Neural cell (in vitro differentiated cells): ENCODE measurements around the gene IP6K3. TPM values are rescaled to one million over a fixed set of nuclear protein-coding genes. Genes with fewer than 3 reads are reported as not detected.

ENCODE experiments used
- H2AFZ ChIP-seq: fragments of 200-600, 300-800 bp; sonication (generic), shearing (Covaris generic); 2 replicates; pipeline ENCODE4 v1.6.0; 2014; ENCODE audit warnings: low read depth, mild to moderate bottlenecking, antibody characterized with exemption, low read length, moderate library complexity
- H3F3A ChIP-seq: fragments of 200-600 bp; shearing (Covaris generic); 2 replicates; pipeline ENCODE4 v1.6.1; 2016; ENCODE audit warnings: mild to moderate bottlenecking, moderate library complexity, mixed read lengths, antibody characterized with exemption, low read length; ENCODE audit not compliant: insufficient read depth, poor library complexity, severe bottlenecking
- H3K27ac ChIP-seq: fragments of 200-600, 300-800 bp; sonication (generic), shearing (Covaris generic); 2 replicates; pipeline ENCODE4 v1.5.1; 2014; ENCODE audit warnings: mild to moderate bottlenecking, low read length, moderate library complexity
- H3K27me3 ChIP-seq: fragments of 300-800, 200-600 bp; sonication (generic), shearing (Covaris generic); 2 replicates; pipeline ENCODE4 v1.6.0; 2014; ENCODE audit warnings: mild to moderate bottlenecking, low read depth, low read length, moderate library complexity; ENCODE audit not compliant: insufficient read depth
- H3K36me3 ChIP-seq: fragments of 300-800, 200-600 bp; sonication (generic), shearing (Covaris generic); 2 replicates; pipeline ENCODE4 v1.5.1; 2014; ENCODE audit warnings: mild to moderate bottlenecking, antibody characterized with exemption, low read length, moderate library complexity; ENCODE audit not compliant: insufficient read depth
- H3K4me2 ChIP-seq: fragments of 300-800, 200-600 bp; sonication (generic), shearing (Covaris generic); 2 replicates; pipeline ENCODE4 v1.6.0; 2014; ENCODE audit warnings: mild to moderate bottlenecking, low read length
- H3K4me3 ChIP-seq: fragments of 300-800, 200-600 bp; sonication (generic), shearing (Covaris generic); 2 replicates; pipeline ENCODE4 v1.5.1; 2014; ENCODE audit warnings: mild to moderate bottlenecking, low read length, moderate library complexity
- H3K79me2 ChIP-seq: fragments of 200-600 bp; shearing (Covaris generic); replicated peaks from 2 replicates; pipeline ENCODE4 v1.6.0; 2014; ENCODE audit warnings: mild to moderate bottlenecking, low read length, moderate library complexity; ENCODE audit not compliant: insufficient read depth
- H3K9ac ChIP-seq: fragments of 300-800, 200-600 bp; sonication (generic), shearing (Covaris generic); 2 replicates; pipeline ENCODE4 v1.6.1; 2016; ENCODE audit warnings: mild to moderate bottlenecking, low read length, mixed read lengths
- H3K9me2 ChIP-seq: fragments of 200-600 bp; shearing (Covaris generic); 2 replicates; pipeline ENCODE4 v1.6.1; 2016; ENCODE audit warnings: mild to moderate bottlenecking, low read length, mixed read lengths; ENCODE audit not compliant: insufficient read depth
- H3K9me3 ChIP-seq: fragments of 200-600, 300-800 bp; sonication (generic), shearing (Covaris generic); 2 replicates; pipeline ENCODE4 v1.6.1; 2016; ENCODE audit warnings: mild to moderate bottlenecking, mixed run types, low read length, moderate library complexity, mixed read lengths
- H4K20me1 ChIP-seq: fragments of 200-600 bp; shearing (Covaris generic); 2 replicates; pipeline ENCODE4 v1.6.1; 2016; ENCODE audit warnings: mild to moderate bottlenecking, mixed run types; ENCODE audit not compliant: insufficient read depth
- EP300 ChIP-seq: fragments of 450-650 bp; conservative IDR thresholded peaks from 2 replicates; pipeline ENCODE4 v1.6.1; 2014; ENCODE audit warnings: antibody characterized with exemption, mild to moderate bottlenecking, moderate library complexity; ENCODE audit not compliant: poor library complexity, severe bottlenecking
- EZH2 ChIP-seq: fragments of 200-600, 300-800 bp; shearing (Covaris generic), sonication (generic); IDR thresholded peaks from 2 replicates; pipeline ENCODE4 v1.6.1; 2014; ENCODE audit warnings: antibody characterized with exemption, low read length, borderline replicate concordance, mild to moderate bottlenecking; ENCODE audit not compliant: insufficient read depth, poor library complexity, severe bottlenecking
- MXI1 ChIP-seq: fragments of 450-650 bp; conservative IDR thresholded peaks from 2 replicates; pipeline ENCODE4 v1.6.1; 2014; ENCODE audit warnings: antibody characterized with exemption, mild to moderate bottlenecking; ENCODE audit not compliant: poor library complexity, severe bottlenecking
- POLR2AphosphoS5 ChIP-seq: IDR thresholded peaks from 2 replicates; pipeline ENCODE4 v1.6.1; 2012
- RAD21 ChIP-seq: fragments of 450-650 bp; conservative IDR thresholded peaks from 2 replicates; pipeline ENCODE4 v1.6.1; 2014; ENCODE audit warnings: antibody characterized with exemption, mild to moderate bottlenecking, moderate library complexity
- REST ChIP-seq: IDR thresholded peaks from 2 replicates; pipeline ENCODE4 v1.6.1; 2012; ENCODE audit warnings: borderline replicate concordance
- SMC3 ChIP-seq: fragments of 450-650 bp; conservative IDR thresholded peaks from 2 replicates; pipeline ENCODE4 v1.6.1; 2014; ENCODE audit warnings: antibody characterized with exemption, mild to moderate bottlenecking, moderate library complexity; ENCODE audit not compliant: poor library complexity
- TAF1 ChIP-seq: IDR thresholded peaks from 2 replicates; pipeline ENCODE4 v1.6.1; 2012; ENCODE audit warnings: low read depth
- polyA plus RNA-seq: library from polyadenylated mRNA; depleted of rRNA; stranded (reverse); fragments of >200 nt; gene quantifications from 2 replicates; pipeline ENCODE4 v1.2.3, GENCODE V29; 2014
- TF ChIP-seq, protein P1 (sequence below): fragments of 450-650 bp; IDR thresholded peaks from 2 replicates; pipeline ENCODE4 v1.5.1; 2014; ENCODE audit warnings: antibody characterized with exemption, mild to moderate bottlenecking, moderate library complexity; ENCODE audit not compliant: poor library complexity, severe bottlenecking

The IP6K3 gene
- polyA plus RNA-seq, 1 donor from 2014 or later: not detected

DNA sequence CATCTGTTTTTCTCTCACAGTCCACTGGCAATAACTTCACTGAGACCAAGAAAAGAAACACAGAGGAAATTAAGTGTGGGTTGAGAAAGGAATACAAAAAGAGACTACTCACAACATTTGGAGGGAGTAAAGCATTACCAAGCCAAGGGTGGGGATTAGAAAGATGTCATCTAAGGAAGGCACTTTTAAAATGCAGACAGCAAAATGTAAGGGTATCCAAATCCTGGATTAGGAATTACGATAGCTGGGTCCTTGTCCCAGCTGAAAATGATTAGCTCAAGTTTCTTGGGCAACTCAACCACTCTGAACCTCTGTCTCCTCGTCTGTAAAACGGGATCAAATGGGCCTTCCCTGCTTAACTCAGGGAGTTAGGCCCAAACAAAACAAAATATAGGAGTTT, 40.0 kb upstream of the IP6K3 start:
- H3K9me3 ChIP-seq: no peaks in the 10 kb centered on the region
- H3K4me2 ChIP-seq: no peak overlapping the region
- no peaks in the 10 kb centered on the region for H4K20me1 ChIP-seq
- TF ChIP-seq TAF1: no peak
- TF ChIP-seq EP300: no peak
- TF ChIP-seq, protein P1, sequence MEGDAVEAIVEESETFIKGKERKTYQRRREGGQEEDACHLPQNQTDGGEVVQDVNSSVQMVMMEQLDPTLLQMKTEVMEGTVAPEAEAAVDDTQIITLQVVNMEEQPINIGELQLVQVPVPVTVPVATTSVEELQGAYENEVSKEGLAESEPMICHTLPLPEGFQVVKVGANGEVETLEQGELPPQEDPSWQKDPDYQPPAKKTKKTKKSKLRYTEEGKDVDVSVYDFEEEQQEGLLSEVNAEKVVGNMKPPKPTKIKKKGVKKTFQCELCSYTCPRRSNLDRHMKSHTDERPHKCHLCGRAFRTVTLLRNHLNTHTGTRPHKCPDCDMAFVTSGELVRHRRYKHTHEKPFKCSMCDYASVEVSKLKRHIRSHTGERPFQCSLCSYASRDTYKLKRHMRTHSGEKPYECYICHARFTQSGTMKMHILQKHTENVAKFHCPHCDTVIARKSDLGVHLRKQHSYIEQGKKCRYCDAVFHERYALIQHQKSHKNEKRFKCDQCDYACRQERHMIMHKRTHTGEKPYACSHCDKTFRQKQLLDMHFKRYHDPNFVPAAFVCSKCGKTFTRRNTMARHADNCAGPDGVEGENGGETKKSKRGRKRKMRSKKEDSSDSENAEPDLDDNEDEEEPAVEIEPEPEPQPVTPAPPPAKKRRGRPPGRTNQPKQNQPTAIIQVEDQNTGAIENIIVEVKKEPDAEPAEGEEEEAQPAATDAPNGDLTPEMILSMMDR: no peak
- TF ChIP-seq MXI1: no peak
- no peak for TF ChIP-seq EZH2
- TF ChIP-seq POLR2AphosphoS5: no peak
- TF ChIP-seq SMC3: no peak
- no peak for TF ChIP-seq RAD21
- TF ChIP-seq REST: no peak
- H3K9me2 ChIP-seq: no peaks in the 10 kb centered on the region
- no peak overlapping the region for H3K27ac ChIP-seq
- no peak overlapping the region for H3K9ac ChIP-seq
- no peaks in the 10 kb centered on the region for H3K27me3 ChIP-seq
- H3K79me2 ChIP-seq: peaks cover 27% of the 10 kb centered on the region
- no peak overlapping the region for H2AFZ ChIP-seq
- no peaks in the 10 kb centered on the region for H3K36me3 ChIP-seq
- no peaks in the 10 kb centered on the region for H3F3A ChIP-seq
- H3K4me3 ChIP-seq: peak overlapping the region; percentile 82

GRCh38 chr6:33785778-33786177, 39.1 kb upstream of the IP6K3 start:
- H3K9ac ChIP-seq: no peak overlapping the region
- no peaks in the 10 kb centered on the region for H3K27me3 ChIP-seq
- H3K27ac ChIP-seq: no peak overlapping the region
- H3F3A ChIP-seq: no peaks in the 10 kb centered on the region
- TF ChIP-seq, protein P1: no peak
- TF ChIP-seq TAF1: no peak
- TF ChIP-seq RAD21: no peak
- TF ChIP-seq REST: no peak
- TF ChIP-seq POLR2AphosphoS5: no peak
- no peak for TF ChIP-seq EP300
- TF ChIP-seq MXI1: no peak
- TF ChIP-seq EZH2: no peak
- TF ChIP-seq SMC3: no peak
- H3K9me2 ChIP-seq: no peaks in the 10 kb centered on the region
- no peaks in the 10 kb centered on the region for H3K36me3 ChIP-seq
- H4K20me1 ChIP-seq: no peaks in the 10 kb centered on the region
- peaks cover 27% of the 10 kb centered on the region for H3K79me2 ChIP-seq
- H3K9me3 ChIP-seq: no peaks in the 10 kb centered on the region
- H3K4me3 ChIP-seq: peak overlapping the region; percentile 82
- H3K4me2 ChIP-seq: no peak overlapping the region
- no peak overlapping the region for H2AFZ ChIP-seq
